ENCODE measurements around the gene DAB2IP.

GRCh38 chr9:121650217-121651007 is 1.0 kb upstream of the DAB2IP start:
- TF ChIP-seq CTCF (IDR thresholded peaks at IDR 0.05) (no peak), POLR2A (IDR thresholded peaks at IDR 0.05) (no peak)
